HCT116 (cell line): Measurements from ENCODE around the gene SRSF5. TPM values are rescaled to one million over a fixed set of nuclear protein-coding genes. Genes with fewer than 3 reads are reported as not detected.

Experiments used
- ATAC-seq: fragments of 200-7000 bp; cut with Tn5 transposase; 2 replicates; pipeline ENCODE4 v1.9.1; 2020; ENCODE audit warnings: mild to moderate bottlenecking, moderate library complexity
- BruUV-seq: library from RNA; stranded (reverse); fragments of 400-500 nt; replicated peaks from 2 replicates; lab custom pipeline; 2021; lab: Mats Ljungman, UMichigan
- CTCF ChIA-PET: fragments of 300-600 bp; sonication (Branson Sonifier 250); formaldehyde crosslinking; loops from one replicate; lab custom pipeline; 2021; ENCODE audit warnings: antibody characterized with exemption; lab: Charles Lee
- POLR2A ChIA-PET: fragments of 300-600, 350-600 bp; sonication (Branson Sonifier 250); formaldehyde crosslinking; loops from one replicate; lab custom pipeline; 2021; ENCODE audit warnings: antibody characterized with exemption; lab: Charles Lee
- RAD21 ChIA-PET, 2 experiments: fragments of 300-600 bp; sonication (Branson Sonifier 250); formaldehyde crosslinking; loops; one replicate each; lab custom pipeline; 2023; ENCODE audit warnings: low total read pairs in 2 of 2; ENCODE audit not compliant: uncharacterized antibody in 2 of 2, unreplicated experiment in 2 of 2, low non-redundant PET in 1 of 2; lab: Charles Lee
- DNase-seq: peaks from one replicate; pipeline ENCODE4 v3.0.0-alpha.2; 2010; ENCODE audit warnings: low read depth, low spot score
- H2AFZ ChIP-seq: fragments of 200-600 bp; shearing (Covaris generic), sonication (generic); 2 replicates; pipeline ENCODE4 v1.6.1; 2017; ENCODE audit warnings: low read depth, mixed run types, mixed read lengths, antibody characterized with exemption, low read length; ENCODE audit not compliant: poor library complexity, severe bottlenecking
- H3K27ac ChIP-seq: 2 replicates; pipeline ENCODE4 v1.5.1; 2012; ENCODE audit warnings: low read depth, low read length
- H3K27me3 ChIP-seq: fragments of 200-600 bp; sonication (generic); 2 replicates; pipeline ENCODE4 v1.6.1; 2016; ENCODE audit warnings: mixed run types, low read length, mixed read lengths; ENCODE audit not compliant: insufficient read depth
- H3K36me3 ChIP-seq, 2 experiments: fragments of 200-500 bp in 1 of 2; fragments of 200-600 bp in 1 of 2; sonication (Bioruptor generic) in 1 of 2; sonication (generic) in 1 of 2; 2 replicates each; pipeline versions ENCODE4 v1.5.1 to v1.6.1; 2014 to 2016; ENCODE audit warnings: low read length in 2 of 2, inconsistent platforms in 1 of 2, mixed read lengths in 1 of 2, mixed run types in 1 of 2; ENCODE audit not compliant: insufficient read depth in 2 of 2, control insufficient read depth in 1 of 2
- H3K4me1 ChIP-seq, 2 experiments: fragments of 200-600 bp in 1 of 2; sonication (generic) in 1 of 2; 2 replicates each; pipeline versions ENCODE4 v1.5.1 to v1.6.1; 2012 to 2017; ENCODE audit warnings: low read length in 2 of 2, inconsistent platforms in 1 of 2, mild to moderate bottlenecking in 1 of 2, mixed read lengths in 1 of 2, mixed run types in 1 of 2, moderate library complexity in 1 of 2; ENCODE audit not compliant: insufficient read depth in 2 of 2, control insufficient read depth in 1 of 2
- H3K4me2 ChIP-seq: fragments of 200-600 bp; sonication (generic); 2 replicates; pipeline ENCODE4 v1.6.1; 2017; ENCODE audit warnings: mixed run types, low read length, mixed read lengths
- H3K4me3 ChIP-seq, 2 experiments: fragments of 200-600 bp in 1 of 2; sonication (generic) in 1 of 2; replicated peaks in 1 of 2; 2 replicates each; pipeline ENCODE4 v1.5.1; 2011 to 2016; ENCODE audit warnings: low read length in 2 of 2, control low read depth in 1 of 2, low read depth in 1 of 2, mild to moderate bottlenecking in 1 of 2, mixed read lengths in 1 of 2, mixed run types in 1 of 2
- H3K79me2 ChIP-seq: fragments of 200-600 bp; sonication (generic); 2 replicates; pipeline ENCODE4 v1.6.1; 2017; ENCODE audit warnings: mild to moderate bottlenecking, mixed run types, low read length, moderate library complexity, mixed read lengths; ENCODE audit not compliant: insufficient read depth
- H3K9ac ChIP-seq: fragments of 200-600 bp; sonication (generic); 2 replicates; pipeline ENCODE4 v1.6.1; 2016; ENCODE audit warnings: low read length, mixed read lengths
- H3K9me2 ChIP-seq: fragments of 200-600 bp; sonication (generic), shearing (Covaris generic); 2 replicates; pipeline ENCODE4 v1.6.1; 2017; ENCODE audit warnings: mixed run types, mild to moderate bottlenecking, moderate library complexity; ENCODE audit not compliant: insufficient read depth
- H3K9me3 ChIP-seq, 2 experiments: fragments of 200-500 bp in 1 of 2; fragments of 200-600 bp in 1 of 2; sonication (Bioruptor generic) in 1 of 2; sonication (generic) in 1 of 2; 2 replicates each; pipeline ENCODE4 v1.6.1; 2014 to 2017; ENCODE audit warnings: low read length in 2 of 2, mixed read lengths in 2 of 2, inconsistent platforms in 1 of 2, low read depth in 1 of 2, mild to moderate bottlenecking in 1 of 2, mixed run types in 1 of 2, moderate library complexity in 1 of 2; ENCODE audit not compliant: control insufficient read depth in 1 of 2, insufficient read depth in 1 of 2
- H4K20me1 ChIP-seq: fragments of 200-600 bp; sonication (generic), shearing (Covaris generic); 2 replicates; pipeline ENCODE4 v1.6.1; 2017; ENCODE audit warnings: mixed run types, mild to moderate bottlenecking, moderate library complexity; ENCODE audit not compliant: insufficient read depth
- ELF1 ChIP-seq: IDR thresholded peaks from 2 replicates; pipeline ENCODE4 v1.6.1; 2012; ENCODE audit warnings: low read depth, borderline replicate concordance
- EZH2 ChIP-seq: fragments of 200-600 bp; sonication (generic); IDR thresholded peaks from 2 replicates; pipeline ENCODE4 v1.6.1; 2017; ENCODE audit warnings: antibody characterized with exemption, mixed run types
- FOSL1 ChIP-seq: IDR thresholded peaks from 2 replicates; pipeline ENCODE4 v1.6.1; 2012; ENCODE audit warnings: low read depth
- JUND ChIP-seq: IDR thresholded peaks from 2 replicates; pipeline ENCODE4 v1.6.1; 2012
- RAD21 ChIP-seq: IDR thresholded peaks from 2 replicates; pipeline ENCODE4 v1.6.1; 2012; ENCODE audit warnings: low read depth, mild to moderate bottlenecking
- SIN3A ChIP-seq: IDR thresholded peaks from 2 replicates; pipeline ENCODE4 v1.6.1; 2012; ENCODE audit warnings: low read depth
- SP1 ChIP-seq: IDR thresholded peaks from 2 replicates; pipeline ENCODE4 v1.6.1; 2012; ENCODE audit warnings: low read depth
- TCF7L2 ChIP-seq: IDR thresholded peaks from 2 replicates; pipeline ENCODE4 v1.7.0; 2011; ENCODE audit warnings: borderline replicate concordance, inconsistent platforms; ENCODE audit not compliant: insufficient read depth, insufficient read length; ENCODE audit errors: extremely low read depth
- ZFX ChIP-seq: fragments of 450-650 bp; IDR thresholded peaks from 2 replicates; pipeline ENCODE4 v1.6.1; 2017
- intact Hi-C: fragments of 100-400 bp; cut with micrococcal nuclease; formaldehyde crosslinking; loops from 2 replicates; pipeline ENCODE4 v1.10.0; 2022
- total RNA-seq: library from RNA; stranded (reverse); gene quantifications from one replicate; pipeline ENCODE4 v1.2.1, GENCODE V29; 2021; ENCODE audit not compliant: unreplicated experiment
- TF ChIP-seq, protein P1 (sequence below): IDR thresholded peaks from 2 replicates; pipeline ENCODE4 v1.6.1; 2012
- TF ChIP-seq, protein P2 (sequence below): IDR thresholded peaks from 2 replicates; pipeline ENCODE4 v1.6.1; 2012
- TF ChIP-seq, protein P3 (sequence below): IDR thresholded peaks from 2 replicates; pipeline ENCODE4 v1.6.1; 2012; ENCODE audit warnings: low read depth

The SRSF5 gene
- total RNA-seq, 1 experiment from 2014 or later = 258 TPM

DNA sequence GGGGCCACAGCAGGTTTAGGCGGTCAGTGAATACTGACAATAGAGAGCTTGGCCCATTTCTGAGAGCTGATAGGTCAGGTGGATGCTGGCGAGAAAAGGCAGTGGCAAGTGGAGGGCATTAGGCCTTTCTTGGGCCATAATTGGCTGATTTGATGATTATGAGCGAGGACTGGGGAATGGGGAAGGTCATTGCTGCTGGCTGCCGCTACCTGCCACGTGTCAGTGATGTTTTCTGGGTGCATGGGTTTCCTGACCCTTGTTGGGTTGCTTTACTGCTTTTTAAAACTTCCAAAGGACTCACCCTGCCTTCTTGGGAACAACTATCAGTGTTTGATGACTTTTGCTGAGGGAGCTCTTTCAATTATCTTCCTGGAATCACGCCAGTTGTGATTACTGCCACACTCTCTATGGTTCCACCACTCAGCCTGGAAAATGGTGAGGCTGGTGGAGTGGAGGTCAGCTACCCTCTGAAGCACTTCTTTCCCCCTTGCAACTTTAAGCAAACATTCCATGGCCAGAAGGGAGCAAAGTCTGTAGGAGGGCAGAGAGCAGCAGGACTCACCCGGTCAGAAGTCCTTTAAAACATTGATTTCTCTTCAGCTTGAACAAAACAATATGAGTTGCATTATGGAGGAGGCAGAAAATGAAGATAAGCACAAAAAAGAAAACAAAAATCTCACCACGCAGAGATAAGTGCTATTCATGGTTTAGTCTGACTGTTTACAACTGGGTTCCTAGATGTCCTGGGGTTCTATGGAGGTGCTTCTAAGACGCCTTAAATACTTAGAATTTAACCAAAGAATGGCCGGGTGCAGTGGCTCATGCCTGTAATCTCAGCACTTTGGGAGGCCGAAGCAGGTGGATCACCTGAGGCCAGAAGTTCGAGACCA lies 42.2 kb downstream of the SRSF5 start:
- TF ChIP-seq SP1 (no peak), ELF1 (no peak), EZH2 (no peak), SIN3A (no peak), FOSL1 (no peak), TCF7L2 (no peak), JUND (no peak), ZFX (no peak), RAD21 (no peak)
- TF ChIP-seq, protein P1, sequence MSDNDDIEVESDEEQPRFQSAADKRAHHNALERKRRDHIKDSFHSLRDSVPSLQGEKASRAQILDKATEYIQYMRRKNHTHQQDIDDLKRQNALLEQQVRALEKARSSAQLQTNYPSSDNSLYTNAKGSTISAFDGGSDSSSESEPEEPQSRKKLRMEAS = no peak
- TF ChIP-seq, protein P2, sequence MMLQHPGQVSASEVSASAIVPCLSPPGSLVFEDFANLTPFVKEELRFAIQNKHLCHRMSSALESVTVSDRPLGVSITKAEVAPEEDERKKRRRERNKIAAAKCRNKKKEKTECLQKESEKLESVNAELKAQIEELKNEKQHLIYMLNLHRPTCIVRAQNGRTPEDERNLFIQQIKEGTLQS = no peak
- TF ChIP-seq, protein P3, sequence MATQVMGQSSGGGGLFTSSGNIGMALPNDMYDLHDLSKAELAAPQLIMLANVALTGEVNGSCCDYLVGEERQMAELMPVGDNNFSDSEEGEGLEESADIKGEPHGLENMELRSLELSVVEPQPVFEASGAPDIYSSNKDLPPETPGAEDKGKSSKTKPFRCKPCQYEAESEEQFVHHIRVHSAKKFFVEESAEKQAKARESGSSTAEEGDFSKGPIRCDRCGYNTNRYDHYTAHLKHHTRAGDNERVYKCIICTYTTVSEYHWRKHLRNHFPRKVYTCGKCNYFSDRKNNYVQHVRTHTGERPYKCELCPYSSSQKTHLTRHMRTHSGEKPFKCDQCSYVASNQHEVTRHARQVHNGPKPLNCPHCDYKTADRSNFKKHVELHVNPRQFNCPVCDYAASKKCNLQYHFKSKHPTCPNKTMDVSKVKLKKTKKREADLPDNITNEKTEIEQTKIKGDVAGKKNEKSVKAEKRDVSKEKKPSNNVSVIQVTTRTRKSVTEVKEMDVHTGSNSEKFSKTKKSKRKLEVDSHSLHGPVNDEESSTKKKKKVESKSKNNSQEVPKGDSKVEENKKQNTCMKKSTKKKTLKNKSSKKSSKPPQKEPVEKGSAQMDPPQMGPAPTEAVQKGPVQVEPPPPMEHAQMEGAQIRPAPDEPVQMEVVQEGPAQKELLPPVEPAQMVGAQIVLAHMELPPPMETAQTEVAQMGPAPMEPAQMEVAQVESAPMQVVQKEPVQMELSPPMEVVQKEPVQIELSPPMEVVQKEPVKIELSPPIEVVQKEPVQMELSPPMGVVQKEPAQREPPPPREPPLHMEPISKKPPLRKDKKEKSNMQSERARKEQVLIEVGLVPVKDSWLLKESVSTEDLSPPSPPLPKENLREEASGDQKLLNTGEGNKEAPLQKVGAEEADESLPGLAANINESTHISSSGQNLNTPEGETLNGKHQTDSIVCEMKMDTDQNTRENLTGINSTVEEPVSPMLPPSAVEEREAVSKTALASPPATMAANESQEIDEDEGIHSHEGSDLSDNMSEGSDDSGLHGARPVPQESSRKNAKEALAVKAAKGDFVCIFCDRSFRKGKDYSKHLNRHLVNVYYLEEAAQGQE = no peak
- Histone ChIP-seq H3K4me3 (no peak overlapping the region), H2AFZ (no peak overlapping the region), H3K36me3 (no peaks in the 10 kb centered on the region), H3K79me2 (no peaks in the 10 kb centered on the region), H3K9me3 (no peaks in the 10 kb centered on the region), H3K4me2 (no peak overlapping the region), H3K27me3 (peaks cover 9% of the 10 kb centered on the region), H3K4me1 (no peaks in the 10 kb centered on the region), H4K20me1 (no peaks in the 10 kb centered on the region), H3K9ac (no peak overlapping the region), H3K9me2 (no peaks in the 10 kb centered on the region), H3K27ac (no peak overlapping the region)
- ATAC-seq (no peak), DNase-seq (no peak)
- intact Hi-C loops = no loop called here
- ChIA-PET CTCF (interaction anchor here (0.6 kb wide), 1 partner anchor 229 kb away, joined by 3 read pairs; no protein-coding TSS in a partner anchor), RAD21 (no interaction called here), POLR2A (no interaction called here)
- no TSS peak for BruUV-seq
